Endothelial cell of hepatic sinusoid (primary cell): ENCODE data around the gene TNIK.

Experiments used
- in situ Hi-C: cut with HindIII; loops from 2 replicates; pipeline ENCODE4 v1.10.0; 2017; ENCODE audit warnings: low sequenced_read_pairs

Gene TNIK

GRCh38 chr3:171157286-171157685 lies 302.9 kb downstream of the TNIK start:
- in situ Hi-C loops = no loop called here

GRCh38 chr3:171156401-171157010 lies 303.7 kb downstream of the TNIK start:
- in situ Hi-C loops = no loop called here

GRCh38 chr3:171155122-171155700 lies 305.0 kb downstream of the TNIK start:
- in situ Hi-C loops = no loop called here

- in situ Hi-C loops = loop anchor here (5.0 kb wide), 1 partner anchor 44 kb away; no protein-coding TSS in a partner anchor
Measured at GRCh38 chr3:171150945-171151344, 309.3 kb downstream of the TNIK start.

- in situ Hi-C loops = loop anchor here (5.0 kb wide), 1 partner anchor 42 kb away; no protein-coding TSS in a partner anchor
Measured at GRCh38 chr3:171149526-171150116, 310.6 kb downstream of the TNIK start.

GRCh38 chr3:171145798-171146197 lies 314.4 kb downstream of the TNIK start:
- in situ Hi-C loops = no loop called here

GRCh38 chr3:171142985-171143384 lies 317.2 kb downstream of the TNIK start:
- in situ Hi-C loops = no loop called here

- in situ Hi-C loops = no loop called here
Measured at GRCh38 chr3:171140246-171140645, 320.0 kb downstream of the TNIK start.

GRCh38 chr3:171138027-171138426 lies 322.2 kb downstream of the TNIK start:
- in situ Hi-C loops = loop anchor here (5.0 kb wide), 1 partner anchor 76 kb away; no protein-coding TSS in a partner anchor

- in situ Hi-C loops = loop anchor here (5.0 kb wide), 1 partner anchor 73 kb away; no protein-coding TSS in a partner anchor
Measured at GRCh38 chr3:171135549-171135948, 324.7 kb downstream of the TNIK start.

- in situ Hi-C loops = no loop called here
Measured at GRCh38 chr3:171133796-171134569, 326.2 kb downstream of the TNIK start.

GRCh38 chr3:171133337-171133736 lies 326.9 kb downstream of the TNIK start:
- in situ Hi-C loops = no loop called here

- in situ Hi-C loops = no loop called here
Measured at GRCh38 chr3:171132873-171133272, 327.3 kb downstream of the TNIK start.

- in situ Hi-C loops = loop anchor here (5.0 kb wide), 1 partner anchor 37 kb away; no protein-coding TSS in a partner anchor
Measured at GRCh38 chr3:171129827-171130226, 330.4 kb downstream of the TNIK start.

GRCh38 chr3:171127611-171128010 lies 332.6 kb downstream of the TNIK start:
- in situ Hi-C loops = loop anchor here (5.0 kb wide), 1 partner anchor 40 kb away; no protein-coding TSS in a partner anchor

GRCh38 chr3:171126478-171127209 lies 333.6 kb downstream of the TNIK start:
- in situ Hi-C loops = loop anchor here (5.0 kb wide), 1 partner anchor 41 kb away; no protein-coding TSS in a partner anchor

GRCh38 chr3:171125010-171125409 lies 335.2 kb downstream of the TNIK start:
- in situ Hi-C loops = loop anchor here (5.0 kb wide), 1 partner anchor 42 kb away; no protein-coding TSS in a partner anchor

GRCh38 chr3:171123915-171124314 lies 336.3 kb downstream of the TNIK start:
- in situ Hi-C loops = no loop called here

- in situ Hi-C loops = no loop called here
Measured at GRCh38 chr3:171122861-171123260, 337.3 kb downstream of the TNIK start.

GRCh38 chr3:171122240-171122639 lies 338.0 kb downstream of the TNIK start:
- in situ Hi-C loops = no loop called here
